Suprapubic skin (tissue), 4 donors: ENCODE data around the gene COL4A6. TPM values are rescaled to one million over a fixed set of nuclear protein-coding genes. Genes with fewer than 3 reads are reported as not detected.

Experiments used
- DNase-seq, 2 donors: peaks; one replicate each; pipeline ENCODE4 v3.0.0-alpha.2; 2019; ENCODE audit warnings: low spot score in 2 of 2
- H3K27ac ChIP-seq: fragments of 200-600 bp; sonication (generic); one replicate; pipeline ENCODE4 v1.5.1; 2019
- H3K27me3 ChIP-seq: fragments of 200-600 bp; sonication (generic); one replicate; pipeline ENCODE4 v1.5.1; 2019
- H3K36me3 ChIP-seq: fragments of 200-600 bp; sonication (generic); one replicate; pipeline ENCODE4 v1.5.1; 2019
- H3K4me1 ChIP-seq: fragments of 200-600 bp; sonication (generic); one replicate; pipeline ENCODE4 v1.5.1; 2019
- H3K4me3 ChIP-seq: fragments of 200-600 bp; sonication (generic); one replicate; pipeline ENCODE4 v1.5.1; 2019; ENCODE audit warnings: mild to moderate bottlenecking
- H3K9me3 ChIP-seq: fragments of 200-600 bp; sonication (generic); one replicate; pipeline ENCODE4 v1.5.1; 2019
- EP300 ChIP-seq: sonication (generic); formaldehyde crosslinking; IDR thresholded peaks from one replicate; pipeline ENCODE4 v1.6.1; 2017; ENCODE audit warnings: antibody characterized with exemption
- POLR2A ChIP-seq, 2 donors: fragments of 450-650 bp; IDR thresholded peaks; one replicate each; pipeline ENCODE4 v1.6.1; 2017; ENCODE audit warnings: antibody characterized with exemption in 2 of 2, mild to moderate bottlenecking in 2 of 2, moderate library complexity in 2 of 2
- POLR2AphosphoS5 ChIP-seq, 3 donors: sonication (generic); formaldehyde crosslinking; IDR thresholded peaks; one replicate each; pipeline ENCODE4 v1.6.1; 2017; ENCODE audit warnings: antibody characterized with exemption in 3 of 3
- WGBS: methylation state at CpG from one replicate; pipeline ENCODE4 v1.1.5; 2018; 5-methylcytosine and 5-hydroxymethylcytosine counted together
- total RNA-seq, 4 donors: library from RNA; depleted of rRNA; stranded (reverse); fragments of >200 nt; gene quantifications; one replicate each; pipeline ENCODE4 v1.1.0, GENCODE V29; 2016
- TF ChIP-seq, protein P1 (sequence below), 2 donors: fragments of 200-600 bp in 1 of 2; fragments of 450-650 bp in 1 of 2; sonication (generic) in 1 of 2; IDR thresholded peaks; one replicate each; pipeline ENCODE4 v1.5.1; 2016 to 2019; ENCODE audit warnings: antibody characterized with exemption in 2 of 2, mild to moderate bottlenecking in 1 of 2, moderate library complexity in 1 of 2

COL4A6 gene
- total RNA-seq, 4 donors from 2014 or later: 14.9 to 20.7 (median 16.5) TPM

DNA sequence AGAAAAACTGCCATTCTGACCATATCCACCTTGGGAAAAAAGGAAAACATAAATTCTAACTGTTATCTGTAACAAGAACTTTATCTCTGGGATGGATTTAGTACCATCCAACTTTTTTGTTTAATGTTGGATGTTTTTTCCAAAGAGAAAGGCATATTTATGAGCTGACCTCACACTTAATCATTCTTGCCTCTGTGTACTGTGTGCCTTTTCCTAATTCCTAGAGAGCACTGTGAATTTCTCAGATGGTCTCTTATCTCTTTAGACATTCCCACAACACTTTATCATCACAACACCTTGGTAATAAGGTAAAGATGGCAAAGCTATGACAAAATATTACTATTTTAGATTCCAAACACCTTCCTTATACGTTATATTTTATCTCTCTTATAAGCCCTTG, 126.2 kb downstream of the COL4A6 start:
- H3K9me3 ChIP-seq: no peaks in the 10 kb centered on the region
- no peak overlapping the region for H3K27ac ChIP-seq

DNA sequence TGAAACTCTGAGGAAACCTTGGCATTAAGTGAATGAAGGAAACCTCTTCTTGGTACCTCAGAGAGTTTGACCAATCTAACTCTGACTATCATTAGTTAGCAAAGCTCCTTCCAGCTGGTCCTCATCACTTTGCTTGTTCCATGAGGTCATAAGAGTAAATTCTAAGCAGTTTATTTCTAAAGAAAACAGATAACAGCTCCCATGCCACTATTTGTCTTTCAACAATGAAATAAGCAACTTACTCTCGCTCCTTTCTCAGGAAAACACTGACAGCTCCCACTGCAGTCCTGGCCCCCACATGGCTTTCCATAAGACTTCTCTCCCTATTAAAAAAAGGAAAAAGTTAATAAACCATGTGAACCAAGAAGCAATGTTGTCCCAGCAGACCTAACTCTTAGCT, 127.7 kb downstream of the COL4A6 start:
- TF ChIP-seq EP300: no peak
- TF ChIP-seq, protein P1, sequence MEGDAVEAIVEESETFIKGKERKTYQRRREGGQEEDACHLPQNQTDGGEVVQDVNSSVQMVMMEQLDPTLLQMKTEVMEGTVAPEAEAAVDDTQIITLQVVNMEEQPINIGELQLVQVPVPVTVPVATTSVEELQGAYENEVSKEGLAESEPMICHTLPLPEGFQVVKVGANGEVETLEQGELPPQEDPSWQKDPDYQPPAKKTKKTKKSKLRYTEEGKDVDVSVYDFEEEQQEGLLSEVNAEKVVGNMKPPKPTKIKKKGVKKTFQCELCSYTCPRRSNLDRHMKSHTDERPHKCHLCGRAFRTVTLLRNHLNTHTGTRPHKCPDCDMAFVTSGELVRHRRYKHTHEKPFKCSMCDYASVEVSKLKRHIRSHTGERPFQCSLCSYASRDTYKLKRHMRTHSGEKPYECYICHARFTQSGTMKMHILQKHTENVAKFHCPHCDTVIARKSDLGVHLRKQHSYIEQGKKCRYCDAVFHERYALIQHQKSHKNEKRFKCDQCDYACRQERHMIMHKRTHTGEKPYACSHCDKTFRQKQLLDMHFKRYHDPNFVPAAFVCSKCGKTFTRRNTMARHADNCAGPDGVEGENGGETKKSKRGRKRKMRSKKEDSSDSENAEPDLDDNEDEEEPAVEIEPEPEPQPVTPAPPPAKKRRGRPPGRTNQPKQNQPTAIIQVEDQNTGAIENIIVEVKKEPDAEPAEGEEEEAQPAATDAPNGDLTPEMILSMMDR (IDR thresholded peaks at IDR 0.05): no peak
- TF ChIP-seq POLR2A (IDR thresholded peaks at IDR 0.05): no peak
- TF ChIP-seq POLR2AphosphoS5 (IDR thresholded peaks at IDR 0.05): no peak
- Histone ChIP-seq H3K27ac (no peak overlapping the region), H3K9me3 (no peaks in the 10 kb centered on the region), H3K4me3 (no peak overlapping the region), H3K27me3 (no peaks in the 10 kb centered on the region), H3K36me3 (no peaks in the 10 kb centered on the region), H3K4me1 (peaks cover 2% of the 10 kb centered on the region)
- WGBS: 81% methylated on average over 1 of the region's 1 CpG
- DNase-seq: no peak

More for the DNA sequence above, 126.2 kb downstream of the COL4A6 start:
- DNase-seq: no peak
- H3K27me3 ChIP-seq: no peaks in the 10 kb centered on the region
- no peak for TF ChIP-seq POLR2AphosphoS5 (IDR thresholded peaks at IDR 0.05)
- no peak overlapping the region for H3K4me3 ChIP-seq
- 42% methylated on average over 1 of the region's 1 CpG for WGBS
- no peaks in the 10 kb centered on the region for H3K36me3 ChIP-seq
- H3K4me1 ChIP-seq: peaks cover 2% of the 10 kb centered on the region

DNA sequence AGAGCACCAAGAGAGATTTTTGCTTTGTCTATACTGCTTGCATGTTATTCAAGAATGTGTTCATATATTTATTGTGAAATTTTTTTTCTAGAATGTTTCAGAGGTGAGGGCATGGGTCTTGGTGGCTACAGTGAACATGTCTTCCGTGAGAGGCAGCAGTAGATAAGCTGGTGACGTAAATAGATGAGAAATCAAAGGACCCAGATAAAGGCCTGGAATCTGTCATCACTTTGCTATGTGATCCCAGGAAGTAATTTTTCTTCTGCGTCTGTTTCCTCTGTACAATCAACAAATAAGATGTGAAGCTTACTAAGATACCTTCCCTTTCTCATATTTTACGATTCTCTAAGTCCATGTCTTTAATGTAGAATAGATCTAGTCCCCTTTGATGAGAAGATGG, 129.1 kb downstream of the COL4A6 start:
- WGBS: 66% methylated on average over 4 of the region's 4 CpGs
- H3K9me3 ChIP-seq: no peaks in the 10 kb centered on the region
- no peaks in the 10 kb centered on the region for H3K27me3 ChIP-seq
- H3K27ac ChIP-seq: no peak overlapping the region
- DNase-seq: no peak
- H3K36me3 ChIP-seq: no peaks in the 10 kb centered on the region
- no peak overlapping the region for H3K4me3 ChIP-seq
- H3K4me1 ChIP-seq: peaks cover 2% of the 10 kb centered on the region
- TF ChIP-seq EP300 (no peak), POLR2AphosphoS5 (IDR thresholded peaks at IDR 0.05) (no peak), POLR2A (IDR thresholded peaks at IDR 0.05) (no peak)
- TF ChIP-seq, protein P1 (IDR thresholded peaks at IDR 0.05): no peak

DNA sequence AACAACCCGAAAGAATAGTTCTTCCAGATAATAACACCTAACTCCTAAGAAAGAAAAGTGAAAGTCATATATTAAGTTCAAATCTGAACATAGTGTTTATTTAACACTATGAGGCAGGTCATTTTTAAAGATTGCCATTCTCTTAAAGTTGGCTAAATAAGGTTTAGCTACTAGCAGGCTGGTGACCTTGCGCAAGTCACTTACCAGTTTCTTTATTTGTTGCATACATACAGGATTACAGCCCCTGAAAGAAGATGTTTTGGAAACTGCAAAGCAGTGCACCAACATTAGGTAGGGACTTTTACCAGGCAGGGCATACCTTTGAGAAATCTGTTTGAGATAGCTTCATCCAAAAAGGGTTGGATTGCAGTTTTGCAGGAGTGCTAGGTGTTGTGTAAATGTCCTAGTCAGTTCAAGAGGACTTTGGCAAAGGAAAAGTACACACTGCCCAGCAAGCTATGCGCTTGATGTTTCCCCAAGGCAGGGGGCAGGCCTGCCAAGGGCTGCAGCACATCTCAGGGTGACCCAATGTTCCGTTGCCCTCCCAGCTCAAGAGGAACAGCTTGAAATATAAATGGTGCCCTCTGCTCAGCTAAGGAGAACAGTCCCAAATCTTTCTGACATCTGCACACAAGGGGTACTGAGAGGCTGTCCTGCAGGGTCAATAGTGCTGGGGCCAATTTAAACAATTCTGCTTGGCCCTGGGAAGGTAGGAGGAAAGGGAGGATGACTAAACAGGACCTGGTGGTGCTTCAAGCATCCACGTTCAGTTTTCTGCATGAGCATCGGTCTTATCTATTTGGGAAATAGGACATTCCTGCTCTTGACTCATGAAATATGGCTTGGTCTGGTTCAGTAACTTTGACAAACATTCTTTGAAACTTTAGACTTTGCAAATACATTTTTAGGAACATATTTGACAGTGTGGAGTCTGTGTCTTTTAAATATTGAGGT, 130.8 kb downstream of the COL4A6 start:
- no peak overlapping the region for H3K27ac ChIP-seq
- 68% methylated on average over 5 of the region's 6 CpGs for WGBS
- no peak for DNase-seq
- H3K36me3 ChIP-seq: no peaks in the 10 kb centered on the region
- no peak overlapping the region for H3K4me3 ChIP-seq
- TF ChIP-seq POLR2A (IDR thresholded peaks at IDR 0.05) (no peak), EP300 (no peak)
- TF ChIP-seq, protein P1 (IDR thresholded peaks at IDR 0.05): no peak
- no peaks in the 10 kb centered on the region for H3K9me3 ChIP-seq
- H3K27me3 ChIP-seq: no peaks in the 10 kb centered on the region
- no peaks in the 10 kb centered on the region for H3K4me1 ChIP-seq

DNA sequence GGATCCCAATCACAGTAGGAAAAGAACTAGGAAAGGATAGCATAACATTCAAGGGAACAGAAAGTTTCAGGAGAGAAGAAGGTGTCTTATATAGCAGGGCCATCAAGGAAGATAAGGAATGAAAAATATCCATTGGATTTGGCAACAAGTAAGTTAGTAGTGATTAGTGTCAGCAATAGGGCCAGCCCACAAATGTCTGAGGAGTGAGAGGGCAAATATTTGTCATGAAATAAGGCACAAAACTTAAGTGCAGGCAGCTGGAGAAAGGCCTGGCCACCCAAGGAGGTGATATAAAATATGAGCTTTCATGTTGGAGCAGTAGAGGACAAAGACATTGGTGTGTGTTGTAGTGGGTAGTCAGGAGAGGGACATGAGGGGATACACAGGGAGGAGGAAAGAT, 132.1 kb downstream of the COL4A6 start:
- H3K27ac ChIP-seq: no peak overlapping the region
- TF ChIP-seq, protein P1 (IDR thresholded peaks at IDR 0.05): no peak
- no peak for TF ChIP-seq POLR2AphosphoS5 (IDR thresholded peaks at IDR 0.05)
- no peak for TF ChIP-seq POLR2A (IDR thresholded peaks at IDR 0.05)
- no peak for TF ChIP-seq EP300

More for the DNA sequence above, 132.1 kb downstream of the COL4A6 start:
- Histone ChIP-seq H3K9me3 (no peaks in the 10 kb centered on the region), H3K27me3 (no peaks in the 10 kb centered on the region), H3K4me1 (no peaks in the 10 kb centered on the region), H3K36me3 (no peaks in the 10 kb centered on the region), H3K4me3 (no peak overlapping the region)
- no peak for DNase-seq
